K562 (cell line): ENCODE data around the gene TRIM68. TPM values are rescaled to one million over a fixed set of nuclear protein-coding genes. Genes with fewer than 3 reads are reported as not detected.

Source experiments
- ATAC-seq: fragments of 200-7000 bp; cut with Tn5 transposase; 3 replicates; pipeline ENCODE4 v1.9.1; 2020; ENCODE audit warnings: moderate library complexity
- BruUV-seq: library from RNA; stranded (reverse); fragments of 400-500 nt; replicated peaks from 2 replicates; lab custom pipeline; 2021; lab: Mats Ljungman, UMichigan
- CTCF ChIA-PET: fragments of 300-600 bp; formaldehyde crosslinking; extraction: SDS; loops from one replicate; lab custom pipeline; 2021; ENCODE audit warnings: low intra/inter-chr PET ratio; lab: Yijun Ruan, JAX
- POLR2A ChIA-PET: fragments of 300-600, 350-650 bp; sonication (Branson Sonifier 250); formaldehyde crosslinking; extraction: SDS; loops from one replicate; lab custom pipeline; 2021; ENCODE audit warnings: antibody characterized with exemption, inconsistent platforms; lab: Yijun Ruan, JAX
- DNase-seq, 4 experiments: peaks; one replicate each; pipeline versions ENCODE4 v3.0.0 to v3.0.0-alpha.2; 2011 to 2018; ENCODE audit warnings: low spot score in 3 of 4, mixed read lengths in 3 of 4; ENCODE audit errors: extremely low read depth in 1 of 4
- FAIRE-seq: peaks from 2 replicates; lab custom pipeline; 2011; peaks lifted over from hg19 to GRCh38; lab: Jason Lieb, UNC
- H2AFZ ChIP-seq: 2 replicates; pipeline ENCODE4 v1.6.0; 2011; ENCODE audit warnings: low read depth, low read length, control low read depth, inconsistent platforms
- H3K27ac ChIP-seq: fragments of 200-600 bp; 3 replicates; pipeline ENCODE4 v1.8.0; 2011; ENCODE audit warnings: low read depth, mild to moderate bottlenecking, control low read depth, inconsistent platforms, low read length, moderate library complexity, mixed read lengths; ENCODE audit errors: extremely low read depth
- H3K27me3 ChIP-seq, 2 experiments: fragments of 300-600 bp in 1 of 2; 2 replicates in 1 of 2; 3 replicates in 1 of 2; pipeline versions ENCODE4 v1.6.0 to v1.8.0; 2011; ENCODE audit warnings: inconsistent platforms in 2 of 2, low read length in 2 of 2, mild to moderate bottlenecking in 1 of 2, mixed read lengths in 1 of 2, moderate library complexity in 1 of 2; ENCODE audit not compliant: control insufficient read depth in 2 of 2, insufficient read depth in 2 of 2
- H3K36me3 ChIP-seq: fragments of 300-600 bp; 3 replicates; pipeline ENCODE4 v1.8.0; 2011; ENCODE audit warnings: mild to moderate bottlenecking, low read length, inconsistent platforms; ENCODE audit not compliant: control insufficient read depth, insufficient read depth
- H3K4me1 ChIP-seq, 2 experiments: fragments of 200-600 bp in 1 of 2; replicated peaks in 1 of 2; 2 replicates in 1 of 2; 3 replicates in 1 of 2; pipeline versions ENCODE4 v1.5.1 to v1.8.0; 2011; ENCODE audit warnings: inconsistent platforms in 2 of 2, low read length in 2 of 2, mild to moderate bottlenecking in 1 of 2, mixed read lengths in 1 of 2, moderate library complexity in 1 of 2; ENCODE audit not compliant: control insufficient read depth in 2 of 2, insufficient read depth in 2 of 2
- H3K4me2 ChIP-seq: 2 replicates; pipeline ENCODE4 v1.6.1; 2011; ENCODE audit warnings: low read length, control low read depth, inconsistent platforms, mixed read lengths; ENCODE audit not compliant: insufficient read depth
- H3K4me3 ChIP-seq: fragments of 200-600 bp; sonication (generic), shearing (Covaris generic); 2 replicates; pipeline ENCODE4 v1.5.1; 2016; ENCODE audit warnings: control low read depth, inconsistent platforms
- H3K79me2 ChIP-seq: fragments of 200-600 bp; 3 replicates; pipeline ENCODE4 v1.8.0; 2011; ENCODE audit warnings: low read length, inconsistent platforms; ENCODE audit not compliant: control insufficient read depth, insufficient read depth
- H3K9ac ChIP-seq, 2 experiments: 2 replicates each; pipeline versions ENCODE4 v1.6.0 to v1.6.1; 2011; ENCODE audit warnings: low read depth in 2 of 2, low read length in 2 of 2, control low read depth in 1 of 2, inconsistent platforms in 1 of 2, mild to moderate bottlenecking in 1 of 2, mixed read lengths in 1 of 2; ENCODE audit not compliant: insufficient read depth in 1 of 2
- H3K9me1 ChIP-seq: one replicate; pipeline ENCODE4 v1.6.0; 2011; ENCODE audit warnings: inconsistent platforms, mild to moderate bottlenecking, low read length, moderate library complexity; ENCODE audit not compliant: control insufficient read depth, insufficient read depth
- H3K9me3 ChIP-seq: replicated peaks from 2 replicates; pipeline ENCODE4 v1.5.1; 2011; ENCODE audit warnings: low read depth, low read length, inconsistent platforms; ENCODE audit not compliant: control insufficient read depth, insufficient read depth
- H4K20me1 ChIP-seq: replicated peaks from 2 replicates; pipeline ENCODE4 v1.6.1; 2011; ENCODE audit warnings: low read length, inconsistent platforms, mixed read lengths; ENCODE audit not compliant: control insufficient read depth, insufficient read depth
- ARID3A ChIP-seq: IDR thresholded peaks from 2 replicates; pipeline ENCODE4 v1.6.1; 2012; ENCODE audit warnings: low read depth, low read length, improper control_type of control experiment, borderline replicate concordance
- ARID4B ChIP-seq: sonication (generic); formaldehyde crosslinking; IDR thresholded peaks from 2 replicates; pipeline ENCODE4 v1.8.0; 2022; ENCODE audit warnings: mild to moderate bottlenecking, missing genetic modification reagents
- CREBBP ChIP-seq: IDR thresholded peaks from one replicate; pipeline ENCODE4 v1.6.1; 2012; ENCODE audit warnings: low read depth, mild to moderate bottlenecking, control low read depth, inconsistent platforms, low read length
- ELK1 ChIP-seq: sonication (generic); formaldehyde crosslinking; IDR thresholded peaks from 2 replicates; pipeline ENCODE4 v1.8.1; 2022; ENCODE audit warnings: missing genetic modification reagents
- HDAC3 ChIP-seq: fragments of 450-650 bp; IDR thresholded peaks from 2 replicates; pipeline ENCODE4 v1.6.1; 2018; ENCODE audit warnings: borderline replicate concordance, mild to moderate bottlenecking, moderate library complexity; ENCODE audit not compliant: partially characterized antibody
- KAT7 ChIP-seq: sonication (generic); formaldehyde crosslinking; IDR thresholded peaks from 2 replicates; pipeline ENCODE4 v1.8.0; 2022; ENCODE audit warnings: missing genetic modification reagents, mild to moderate bottlenecking, borderline replicate concordance
- MITF ChIP-seq: IDR thresholded peaks from 2 replicates; pipeline ENCODE4 v1.6.1; 2014; ENCODE audit warnings: antibody characterized with exemption
- MTA2 ChIP-seq: fragments of 450-650 bp; IDR thresholded peaks from 2 replicates; pipeline ENCODE4 v1.6.1; 2016; ENCODE audit warnings: low read depth
- NCOA2 ChIP-seq, 2 experiments: fragments of 450-650 bp; IDR thresholded peaks; 2 replicates each; pipeline ENCODE4 v1.6.1; 2018; ENCODE audit warnings: mild to moderate bottlenecking in 2 of 2, moderate library complexity in 1 of 2; ENCODE audit not compliant: partially characterized antibody in 2 of 2
- NR2F6 ChIP-seq: fragments of 450-650 bp; formaldehyde crosslinking; IDR thresholded peaks from 2 replicates; pipeline ENCODE4 v1.4.0; 2020; ENCODE audit warnings: mild to moderate bottlenecking
- ZBTB8A ChIP-seq: fragments of 450-650 bp; IDR thresholded peaks from 2 replicates; pipeline ENCODE4 v1.6.1; 2018; ENCODE audit warnings: mild to moderate bottlenecking, moderate library complexity; ENCODE audit not compliant: partially characterized antibody
- in situ Hi-C: fragments of 300-500 bp; cut with MboI; formaldehyde crosslinking; loops from 4 replicates; pipeline ENCODE4 v1.15.0; 2018; ENCODE audit warnings: inconsistent platforms, mixed read lengths
- intact Hi-C: fragments of 100-400 bp; cut with micrococcal nuclease; formaldehyde crosslinking; loops from 2 replicates; pipeline ENCODE4 v1.14.2; 2022
- polyA plus RNA-seq, 8 experiments: library from polyadenylated mRNA; depleted of rRNA in 4 of 8; stranded (reverse) in 5 of 8; unstranded in 3 of 8; fragments of >200 nt; fragmentation: Nextera tagmentation in 2 of 8; fragmentation: Illumina TruSeq in 1 of 8; extraction: Ambion mirVana in 2 of 8; extraction: Trizol in 1 of 8; gene quantifications; 2 replicates each; pipeline versions ENCODE4 v1.2.1 to v1.2.3, GENCODE V29; 2011 to 2014; ENCODE audit warnings: inconsistent platforms in 1 of 8, missing spikeins in 1 of 8
- total RNA-seq, 7 experiments: library from RNA; depleted of rRNA in 6 of 7; stranded (reverse); fragments of >200 nt in 6 of 7; fragmentation: Illumina TruSeq in 2 of 7; extraction: Trizol in 2 of 7; gene quantifications; 2 replicates each; pipeline versions ENCODE4 v1.2.1 to v1.2.3, GENCODE V29; 2011 to 2021; ENCODE audit warnings: low replicate concordance in 1 of 7

The TRIM68 gene
- total and polyA plus RNA-seq, 9 of the 15 experiments (the other 6 are each of a cell fraction or from before 2014, with no cell fraction given): 5.2 to 10.9 (median 7.9) TPM

- Histone ChIP-seq H2AFZ (no peak within 1 kb of the TSS), H3K9ac (no peak within 1 kb of the TSS), H3K9me3 (no peaks in the 10 kb centered on the region), H3K36me3 (no peaks in the 10 kb centered on the region), H3K4me1 (no peaks in the 10 kb centered on the region), H3K27ac (no peak within 1 kb of the TSS), H3K9me1 (no peaks in the 10 kb centered on the region), H3K4me2 (no peak within 1 kb of the TSS), H3K4me3 (no peak within 1 kb of the TSS), H3K79me2 (no peaks in the 10 kb centered on the region), H3K27me3 (peaks cover 5 to 11% of the 10 kb centered on the region in 2 experiments), H4K20me1 (no peaks in the 10 kb centered on the region)
- CTCF ChIA-PET: no interaction called here
- BruUV-seq: no TSS peak
- FAIRE-seq (no peak), ATAC-seq (no peak)
- intact Hi-C loops (no loop called here), in situ Hi-C loops (no loop called here)
- POLR2A ChIA-PET: no interaction called here
- TF ChIP-seq KAT7 (no peak), HDAC3 (no peak), ARID3A (no peak), MITF (no peak), MTA2 (no peak), CREBBP (no peak), ZBTB8A (no peak), ELK1 (CRISPR knock-in tag) (no peak), NR2F6 (no peak), ARID4B (CRISPR knock-in tag) (no peak), NCOA2 (IDR thresholded peaks at IDR 0.05; ENCODE audit: partially characterized antibody in 2 of 2) (no peak)
- TF ChIP-seq, all 486 proteins: peak for 0
- DNase-seq: no peak
Observed at GRCh38 chr11:4581443-4581842, 26.6 kb downstream of the TRIM68 start, which contains the start of gene OR52I2. TSS of gene OR52I2 (plus strand) at chr11:4581743.
